HEK293 (cell line): ENCODE results near the gene SLC22A8.

ENCODE experiments used
- BCL11A ChIP-seq: fragments of 450-650 bp; formaldehyde crosslinking; IDR thresholded peaks from 2 replicates; pipeline ENCODE4 v1.5.1; 2016; ENCODE audit warnings: low read depth, missing biosample characterization, missing genetic modification characterization
- CTCF ChIP-seq: fragments of 450-650 bp; formaldehyde crosslinking; IDR thresholded peaks from 2 replicates; pipeline ENCODE4 v1.5.1; 2016; ENCODE audit warnings: missing biosample characterization, missing genetic modification characterization
- ZBTB26 ChIP-seq: fragments of 450-650 bp; formaldehyde crosslinking; optimal IDR thresholded peaks from 2 replicates; pipeline ENCODE3; 2016; ENCODE audit warnings: missing biosample characterization, mild to moderate bottlenecking, missing genetic modification characterization
- ZBTB49 ChIP-seq: fragments of 450-650 bp; formaldehyde crosslinking; IDR thresholded peaks from 2 replicates; pipeline ENCODE4 v1.5.1; 2016; ENCODE audit warnings: missing biosample characterization, missing genetic modification characterization, low read depth

GRCh38 chr11:63014408-63015055, 1.1 kb downstream of the SLC22A8 start:
- TF ChIP-seq CTCF (tag by site-specific recombination), result no peak
- TF ChIP-seq BCL11A (tag by site-specific recombination), result no peak
- TF ChIP-seq ZBTB49 (tag by site-specific recombination), result no peak
- TF ChIP-seq ZBTB26 (tag by site-specific recombination), result no peak
